Fibroblast of skin of scalp (primary cell): ENCODE results near the gene DISC1.

Experiments used
- DNase-seq: peaks from one replicate; pipeline ENCODE4 v3.0.0-alpha.2; 2013

The DISC1 gene

DNA sequence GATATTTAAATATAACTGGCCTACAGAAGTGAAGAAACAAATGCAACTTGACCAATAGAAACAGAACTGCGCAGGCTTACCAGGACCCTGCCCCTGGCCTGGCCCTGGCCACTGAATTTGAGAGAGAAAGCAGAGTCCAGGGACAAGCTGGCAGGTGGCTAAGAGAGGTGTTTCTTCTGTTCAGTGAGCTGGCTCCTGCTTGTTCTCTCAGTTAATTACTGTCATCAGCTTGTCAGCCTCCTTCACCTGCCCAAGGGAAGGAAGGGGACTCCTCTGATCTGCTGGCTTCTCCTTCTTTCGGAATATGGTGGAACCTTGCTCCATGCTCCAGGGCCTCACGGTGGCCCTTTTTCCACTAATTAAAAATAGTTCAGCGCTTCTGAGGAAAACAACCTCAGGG is 388.4 kb downstream of the DISC1 start:
- no peak for DNase-seq

DNA sequence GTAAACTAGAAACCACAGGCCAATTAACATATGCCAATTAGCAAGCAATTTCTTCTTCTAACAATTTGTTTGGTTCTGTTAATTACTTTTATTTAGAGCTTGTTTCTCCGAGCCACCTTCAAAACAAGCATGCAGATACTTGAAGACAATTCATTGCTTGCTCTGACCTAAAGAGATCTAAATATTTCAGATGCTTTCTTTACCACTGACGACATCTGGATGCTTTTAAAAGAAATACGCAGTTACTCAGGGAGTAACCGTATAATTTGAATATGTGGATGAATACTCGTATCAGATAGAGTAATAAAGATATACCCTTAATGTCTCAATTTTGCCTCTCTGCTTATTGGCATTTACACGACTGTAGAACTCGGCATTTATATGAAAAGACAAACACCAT is 390.0 kb downstream of the DISC1 start:
- peak; percentile 70 for DNase-seq

- DNase-seq, result no peak
These were observed 390.5 kb downstream of the DISC1 start for GRCh38 chr1:232017057-232017456.

DNA sequence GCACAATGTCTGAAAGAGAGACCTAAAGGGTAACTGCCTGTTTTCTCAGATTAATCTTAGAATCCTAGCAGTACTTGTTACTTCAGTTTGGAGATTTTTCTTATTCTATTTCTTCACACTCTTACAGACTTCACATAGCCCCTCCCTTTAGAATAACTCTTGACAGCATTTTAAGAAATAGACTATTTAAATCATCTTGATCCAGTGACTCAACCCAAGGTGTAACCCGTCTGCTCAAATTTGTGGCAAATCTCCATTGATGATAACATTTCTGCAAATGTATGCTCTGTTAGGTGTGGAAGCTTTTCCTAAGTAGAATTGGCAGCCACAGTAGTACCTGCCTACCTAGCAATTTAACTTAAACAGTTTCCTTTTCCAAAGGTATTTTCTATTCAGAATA is 391.2 kb downstream of the DISC1 start:
- DNase-seq, result no peak

DNA sequence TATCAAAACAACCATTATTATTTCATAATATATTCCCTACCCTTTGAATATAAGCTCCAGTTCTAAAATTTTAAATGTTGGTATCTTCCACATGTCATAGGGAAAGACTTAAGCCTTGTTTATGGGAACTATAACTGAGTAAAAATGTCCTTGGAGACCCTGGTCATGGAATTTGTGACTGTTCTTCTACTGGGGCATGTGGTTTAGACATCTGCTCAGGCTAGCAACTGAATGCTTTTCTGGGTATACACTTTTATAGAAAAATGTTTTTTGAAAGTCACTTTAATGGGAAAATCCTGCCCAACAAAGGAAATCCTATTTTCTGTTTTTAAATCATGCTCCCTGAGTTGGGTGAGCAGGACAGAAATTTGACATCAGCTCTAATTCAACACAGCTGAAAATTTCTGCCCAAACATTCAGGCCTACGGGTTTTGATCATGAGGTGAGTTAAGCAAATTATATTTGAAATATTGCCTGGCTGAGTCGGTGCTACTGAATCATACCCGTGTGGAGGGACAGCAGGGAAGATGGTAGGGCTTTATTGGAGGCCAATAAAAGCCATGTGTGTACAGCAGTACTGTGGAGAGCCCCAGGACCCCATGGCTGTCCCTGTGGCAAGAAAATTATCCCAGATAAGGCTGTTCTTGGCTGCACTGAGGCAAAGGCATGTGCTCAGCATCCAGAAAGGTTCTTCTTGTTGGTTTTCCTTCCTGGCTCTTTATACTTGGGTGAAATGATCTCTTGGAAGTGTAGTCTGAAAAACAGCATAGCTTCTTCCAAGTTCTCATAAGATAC is 391.8 kb downstream of the DISC1 start:
- peak; percentile 31 for DNase-seq

DNA sequence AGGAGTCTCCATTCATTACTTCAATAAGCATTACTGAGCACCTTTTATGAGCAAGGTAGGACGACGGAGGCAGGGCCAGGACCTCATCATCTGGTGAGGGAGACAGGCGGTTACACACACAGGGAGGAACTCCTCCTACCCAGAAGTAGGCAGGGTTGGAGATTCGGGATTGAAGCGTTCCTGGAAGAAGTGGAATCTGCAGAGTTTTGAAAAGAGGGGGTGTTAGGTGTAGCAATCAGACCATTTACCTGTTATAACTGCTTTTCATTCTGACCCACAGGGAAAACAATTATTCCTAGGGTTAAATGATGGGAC is 392.4 kb downstream of the DISC1 start:
- DNase-seq, result no peak

- DNase-seq, result no peak
These were observed 393.8 kb downstream of the DISC1 start for GRCh38 chr1:232020352-232020751.

DNA sequence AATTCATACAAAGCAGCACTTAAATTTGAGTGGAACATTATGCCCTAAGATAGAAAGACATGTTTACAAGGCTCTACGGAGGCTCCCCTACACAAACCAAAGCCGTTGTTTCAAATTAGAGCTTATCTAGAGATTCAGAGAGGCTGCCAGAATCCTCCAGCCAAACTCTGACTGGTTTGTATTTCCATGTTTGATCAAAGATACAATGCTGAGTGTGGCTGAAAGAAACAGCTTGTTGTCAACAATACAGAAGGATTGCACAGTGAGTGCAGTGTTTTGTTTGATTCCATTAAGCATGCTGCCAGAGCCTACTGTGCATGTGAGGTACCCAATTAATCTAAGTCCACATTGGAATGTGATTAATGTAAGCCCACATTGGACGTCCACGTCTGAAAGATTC is 402.7 kb downstream of the DISC1 start:
- DNase-seq, result no peak

- DNase-seq, result no peak
These were observed 404.6 kb downstream of the DISC1 start for GRCh38 chr1:232031156-232031555.

DNA sequence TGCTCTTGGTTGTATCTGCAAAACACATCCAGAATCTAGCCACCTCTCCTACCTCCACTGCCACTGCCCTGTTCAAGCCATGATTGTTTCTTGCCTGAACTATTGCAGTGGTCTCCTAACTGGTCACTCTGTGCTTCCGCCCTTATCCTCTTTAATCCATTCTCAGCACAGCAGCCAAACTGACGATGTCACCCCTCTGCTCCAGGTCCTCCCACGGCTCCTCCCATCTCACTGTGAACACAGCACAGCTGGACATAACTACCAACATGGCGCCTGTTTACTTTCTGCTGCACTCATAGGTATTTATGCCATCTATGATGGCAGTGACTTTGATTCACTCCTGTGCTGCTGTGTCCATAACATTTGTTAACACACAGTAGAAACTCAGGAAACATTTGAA is 406.7 kb downstream of the DISC1 start:
- DNase-seq, result no peak

- DNase-seq, result peak; percentile 65
These were observed 408.0 kb downstream of the DISC1 start for GRCh38 chr1:232034556-232034955.

GRCh38 chr1:232036181-232036933 is 409.8 kb downstream of the DISC1 start:
- no peak for DNase-seq

DNA sequence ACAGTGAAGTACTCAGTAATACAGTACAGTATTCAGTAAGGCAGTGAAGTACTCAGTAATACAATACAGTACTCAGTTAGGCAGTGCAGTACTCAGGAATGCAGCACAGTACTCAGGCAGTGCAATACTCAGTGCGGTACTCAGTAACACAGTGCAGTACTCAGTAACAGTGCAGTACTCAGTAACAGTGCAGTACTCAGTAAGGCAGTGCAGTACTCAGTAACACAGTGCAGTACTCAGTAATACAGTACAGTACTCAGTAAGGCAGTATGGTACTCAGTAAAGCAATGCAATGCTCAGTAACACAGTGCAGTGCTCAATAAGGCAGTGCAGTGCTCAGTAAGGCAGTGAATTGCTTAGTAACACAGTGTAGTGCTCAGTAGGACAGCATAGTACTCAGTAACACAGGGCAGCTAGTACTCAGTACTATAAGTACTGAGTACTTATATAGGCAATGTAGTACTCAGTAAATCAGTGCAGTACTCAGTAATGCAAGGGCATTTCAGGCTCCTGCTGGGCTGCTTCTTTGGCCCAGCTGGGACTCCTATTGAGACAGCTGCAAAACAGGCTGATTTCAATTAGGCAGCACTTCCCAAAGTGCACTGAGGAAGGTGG is 411.3 kb downstream of the DISC1 start:
- DNase-seq, result no peak

DNA sequence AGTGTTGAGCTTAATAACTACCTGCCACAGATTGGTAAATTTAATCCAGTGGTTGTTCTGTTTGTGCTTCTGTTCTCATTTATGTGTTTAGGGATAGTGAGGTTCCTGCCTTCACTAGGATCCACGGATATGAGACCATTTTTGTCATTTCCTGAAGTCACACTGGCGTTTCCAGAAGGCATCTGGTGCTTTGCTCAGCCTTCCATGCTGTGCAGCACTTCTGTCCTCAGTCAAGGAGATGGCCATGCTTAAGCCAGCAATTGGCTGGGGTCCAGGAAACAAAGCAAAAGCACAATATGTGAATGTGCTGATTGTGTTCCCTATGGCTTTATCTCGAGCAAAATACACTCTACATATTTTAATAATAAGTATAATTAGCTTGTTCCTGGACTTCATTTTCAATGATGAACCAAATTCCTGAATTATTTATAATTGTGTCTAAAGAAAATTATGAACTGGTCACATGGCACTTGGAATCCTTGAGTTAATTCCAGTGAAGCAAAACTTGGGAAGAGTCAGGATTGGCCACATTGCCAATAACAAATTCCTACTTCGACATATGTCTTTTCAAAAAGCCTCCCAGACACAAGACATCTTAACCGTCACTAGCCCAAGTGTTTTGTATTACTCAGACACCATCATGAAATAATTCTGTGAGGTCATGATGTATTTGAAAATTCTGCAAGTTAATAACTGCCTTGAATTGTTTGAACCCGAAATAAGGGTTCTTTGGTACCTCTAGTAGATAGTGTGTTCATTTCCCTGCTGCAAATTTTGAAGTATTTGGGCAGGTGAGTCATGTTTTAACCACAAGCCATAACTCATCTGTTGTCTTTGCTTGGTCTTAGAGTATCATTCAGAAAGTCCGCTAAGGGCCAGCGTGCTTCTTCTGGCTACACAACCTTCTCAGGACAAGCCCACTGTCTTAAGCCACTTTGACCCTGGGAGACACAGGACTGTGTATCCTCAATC is 412.4 kb downstream of the DISC1 start:
- DNase-seq, result peak; percentile 43

DNA sequence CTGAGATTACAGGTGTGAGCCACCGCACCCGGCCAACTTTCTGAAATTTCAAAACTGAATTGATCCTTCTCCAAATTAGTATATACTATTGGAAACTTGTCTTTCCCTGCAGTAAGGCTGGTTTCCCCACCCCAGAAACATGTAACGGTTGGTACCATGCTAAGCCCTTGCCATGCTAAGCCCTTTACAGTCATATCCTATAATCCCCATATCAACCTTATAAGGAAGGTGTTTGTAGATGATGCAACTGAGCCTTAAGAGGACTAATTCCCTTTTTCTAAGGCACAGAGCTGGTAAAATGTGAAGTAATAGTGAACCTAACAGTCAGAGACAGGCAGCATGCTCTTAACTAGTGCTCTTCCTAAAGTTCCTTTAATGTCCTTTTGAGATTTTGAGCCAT is 413.7 kb downstream of the DISC1 start:
- no peak for DNase-seq

DNA sequence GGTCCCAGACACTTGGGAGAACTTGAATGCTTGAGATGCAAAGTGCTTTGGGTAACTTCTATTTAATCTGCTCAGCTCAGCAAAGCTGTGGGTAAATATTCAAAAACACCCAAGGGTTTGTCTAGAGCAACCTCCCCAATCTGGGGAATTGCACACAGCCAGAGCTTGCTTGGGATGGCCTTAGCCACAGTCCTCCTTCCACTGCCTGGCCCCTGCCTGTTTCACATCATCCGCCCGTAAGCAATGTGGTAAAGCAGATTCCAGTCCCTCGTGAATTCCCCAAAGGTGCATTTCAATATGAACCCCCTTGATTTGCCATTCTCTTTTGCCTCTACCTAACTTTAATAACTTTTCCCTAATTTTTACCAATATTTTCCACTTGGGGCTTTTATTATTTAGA is 418.1 kb downstream of the DISC1 start:
- no peak for DNase-seq

DNA sequence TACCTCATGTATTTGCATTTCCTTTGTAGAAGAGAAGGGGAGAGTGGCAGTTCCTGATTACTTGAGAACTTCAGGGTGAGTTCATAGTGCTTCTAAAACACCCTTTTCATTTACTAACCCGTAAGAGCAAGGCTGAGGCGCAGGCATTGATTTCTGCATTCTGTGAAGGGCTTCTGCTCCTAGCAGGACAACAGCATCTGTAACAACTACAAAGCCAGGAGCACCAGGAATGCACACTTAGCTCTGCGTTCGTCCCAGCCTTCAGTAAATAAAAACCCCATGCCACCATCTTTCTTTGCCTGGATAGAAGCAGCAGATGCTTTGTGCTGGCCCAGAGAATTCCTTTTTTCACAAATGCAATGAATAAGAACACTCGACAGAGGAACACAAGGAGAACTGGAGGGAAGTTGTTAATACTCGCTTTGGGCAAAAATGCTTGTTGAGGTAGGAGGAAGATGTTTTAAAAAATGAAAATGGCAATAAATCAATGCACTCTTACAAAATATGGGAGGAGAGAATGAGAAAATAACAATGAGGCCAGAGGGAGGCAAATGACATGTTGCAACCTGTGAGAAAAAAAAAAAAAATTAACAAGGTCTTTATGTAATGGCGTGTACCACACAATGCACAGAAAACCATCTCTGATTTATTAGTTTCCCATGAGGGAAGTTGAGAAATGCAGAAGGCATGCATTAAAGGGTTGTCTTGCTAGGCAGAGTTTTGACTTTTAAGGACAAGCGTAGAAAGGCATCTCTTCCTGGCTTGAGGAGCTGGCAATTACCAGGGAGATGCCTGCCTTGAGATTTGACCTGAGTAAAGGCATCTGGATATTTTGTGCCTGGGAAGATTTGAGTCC is 418.8 kb downstream of the DISC1 start:
- peak; percentile 44 for DNase-seq

GRCh38 chr1:232046451-232047306 is 420.1 kb downstream of the DISC1 start:
- no peak for DNase-seq

GRCh38 chr1:232047473-232047872 is 420.9 kb downstream of the DISC1 start:
- DNase-seq, result no peak

DNA sequence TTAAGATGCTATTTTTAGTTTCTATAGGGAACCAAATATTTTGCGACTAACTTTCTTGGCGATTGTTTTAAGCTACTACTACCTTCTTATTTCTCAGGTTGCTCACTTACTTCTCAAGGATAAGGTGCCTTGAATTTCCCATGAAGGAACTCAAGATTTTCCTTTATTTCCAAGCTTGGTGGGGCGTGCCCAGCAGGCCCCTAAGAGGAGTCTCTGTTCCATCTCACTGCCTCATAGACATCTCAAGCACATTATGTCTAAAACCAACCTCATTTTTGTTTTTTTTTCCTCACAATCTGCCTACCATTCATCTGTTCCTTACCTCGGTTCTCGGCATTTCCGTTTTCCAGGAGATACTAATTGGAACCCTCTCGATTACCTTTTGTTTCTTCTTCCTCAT is 421.9 kb downstream of the DISC1 start:
- no peak for DNase-seq

- DNase-seq, result no peak
These were observed 422.7 kb downstream of the DISC1 start for GRCh38 chr1:232049335-232049734.
